HepG2 (cell line): ENCODE measurements around the gene PTPRH. TPM values are rescaled to one million over a fixed set of nuclear protein-coding genes. Genes with fewer than 3 reads are reported as not detected.
A peak's percentile ranks its signal among the peaks of the same experiment; 100 is the strongest.

Source experiments
- GFI1 ChIP-seq: sonication (generic); formaldehyde crosslinking; IDR thresholded peaks from 2 replicates; pipeline ENCODE4 v1.5.0; 2020; ENCODE audit warnings: missing genetic modification reagents, mild to moderate bottlenecking, borderline replicate concordance
- JUND ChIP-seq: sonication (generic); formaldehyde crosslinking; IDR thresholded peaks from 2 replicates; pipeline ENCODE4 v1.8.0; 2022; ENCODE audit warnings: mild to moderate bottlenecking, missing genetic modification reagents
- KLF13 ChIP-seq: sonication (generic); formaldehyde crosslinking; IDR thresholded peaks from 2 replicates; pipeline ENCODE4 v1.4.0; 2020; ENCODE audit warnings: mild to moderate bottlenecking, missing genetic modification reagents
- MYPOP ChIP-seq: sonication (generic); formaldehyde crosslinking; IDR thresholded peaks from 2 replicates; pipeline ENCODE4 v1.8.1; 2023; ENCODE audit warnings: mild to moderate bottlenecking, moderate library complexity, missing genetic modification reagents
- RAD21 ChIP-seq: fragments of 450-650 bp; formaldehyde crosslinking; IDR thresholded peaks from 2 replicates; pipeline ENCODE4 v1.5.0; 2020; ENCODE audit warnings: mild to moderate bottlenecking
- REPIN1 ChIP-seq: sonication (generic); formaldehyde crosslinking; IDR thresholded peaks from 2 replicates; pipeline ENCODE4 v1.8.0; 2022; ENCODE audit warnings: missing genetic modification reagents, low read depth, mild to moderate bottlenecking, borderline replicate concordance
- SMAD1 ChIP-seq: sonication (generic); formaldehyde crosslinking; IDR thresholded peaks from 2 replicates; pipeline ENCODE4 v1.4.0; 2020; ENCODE audit warnings: missing genetic modification reagents, low read depth, mild to moderate bottlenecking, borderline replicate concordance
- SP1 ChIP-seq, 2 experiments: fragments of 450-650 bp in 1 of 2; sonication (generic) in 1 of 2; formaldehyde crosslinking in 1 of 2; IDR thresholded peaks; 2 replicates each; pipeline versions ENCODE4 v1.4.0 to v1.6.1; 2016 to 2020; ENCODE audit warnings: missing genetic modification reagents in 1 of 2
- SRY ChIP-seq: sonication (generic); formaldehyde crosslinking; IDR thresholded peaks from 2 replicates; pipeline ENCODE4 v1.8.0; 2022; ENCODE audit warnings: mild to moderate bottlenecking, missing genetic modification reagents
- SSRP1 ChIP-seq: IDR thresholded peaks from 2 replicates; pipeline ENCODE4 v1.6.1; 2016; ENCODE audit warnings: control low read depth
- WIZ ChIP-seq: sonication (generic); formaldehyde crosslinking; IDR thresholded peaks from 2 replicates; pipeline ENCODE4 v1.5.1; 2020; ENCODE audit warnings: mild to moderate bottlenecking, missing genetic modification reagents
- ZNF253 ChIP-seq: sonication (generic); formaldehyde crosslinking; IDR thresholded peaks from 2 replicates; pipeline ENCODE4 v1.8.0; 2022; ENCODE audit warnings: mild to moderate bottlenecking, missing genetic modification reagents, borderline replicate concordance
- ZNF776 ChIP-seq: sonication (generic); formaldehyde crosslinking; IDR thresholded peaks from 2 replicates; pipeline ENCODE4 v1.4.0; 2020; ENCODE audit warnings: mild to moderate bottlenecking, missing genetic modification reagents
- ZNF790 ChIP-seq: sonication (generic); formaldehyde crosslinking; IDR thresholded peaks from 2 replicates; pipeline ENCODE4 v1.8.0; 2022; ENCODE audit warnings: missing genetic modification reagents, mild to moderate bottlenecking, borderline replicate concordance
- polyA plus RNA-seq, 8 experiments: library from polyadenylated mRNA; depleted of rRNA in 3 of 8; stranded (reverse) in 7 of 8; unstranded in 1 of 8; fragments of >200 nt; fragmentation: Illumina TruSeq in 4 of 8; extraction: Trizol in 4 of 8; gene quantifications; 2 replicates each; pipeline versions ENCODE4 v1.2.1 to v1.2.3, GENCODE V29; 2011 to 2016; ENCODE audit warnings: low read depth in 4 of 8, missing spikeins in 1 of 8, mixed read lengths in 1 of 8; ENCODE audit not compliant: insufficient read depth in 1 of 8
- total RNA-seq, 5 experiments: library from RNA; depleted of rRNA; stranded (reverse); fragments of >200 nt; fragmentation: Illumina TruSeq; extraction: Trizol; gene quantifications; 2 replicates each; pipeline ENCODE4 v1.2.3, GENCODE V29; 2016; ENCODE audit warnings: low read depth in 1 of 5
- TF ChIP-seq, protein P1 (sequence below): sonication (generic); formaldehyde crosslinking; IDR thresholded peaks from 2 replicates; pipeline ENCODE4 v1.4.0; 2020; ENCODE audit warnings: missing genetic modification reagents

PTPRH gene
- total and polyA plus RNA-seq, 2 of the 13 experiments (the other 11 are each of a cell fraction or from before 2014, with no cell fraction given): 14.7 to 125 TPM

DNA sequence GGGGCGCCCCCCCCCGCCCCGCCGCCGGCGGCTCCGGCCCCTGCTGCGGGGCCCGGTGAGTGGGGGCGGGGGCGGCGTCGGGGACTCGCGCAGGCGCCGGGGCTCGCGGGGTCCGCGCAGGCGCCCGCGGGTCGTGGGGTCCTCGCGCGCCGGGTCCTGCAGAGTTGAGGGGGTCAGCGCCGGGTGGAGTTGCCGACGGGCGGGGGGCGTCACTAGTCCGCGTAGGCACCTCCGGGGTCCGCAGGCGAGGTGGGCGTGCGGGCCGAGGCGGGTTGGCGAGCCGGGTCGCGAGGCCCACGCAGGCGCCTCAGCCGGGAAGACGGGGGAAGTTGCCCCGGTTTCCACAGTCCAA is 49.2 kb upstream of the PTPRH start (continued):
- TF ChIP-seq SRY: 0 out of 2 replicates have a peak, but pooled peaks have one; percentile 23
- no peak for TF ChIP-seq SP1 (IDR thresholded peaks at IDR 0.05)
- no peak for TF ChIP-seq SP1 (CRISPR knock-in tag; IDR thresholded peaks at IDR 0.05)
- TF ChIP-seq WIZ (CRISPR knock-in tag): no peak
- no peak for TF ChIP-seq SSRP1
- TF ChIP-seq ZNF790 (CRISPR knock-in tag): no peak
- no peak for TF ChIP-seq REPIN1 (CRISPR knock-in tag)
- TF ChIP-seq JUND: no peak
- TF ChIP-seq, protein P1, sequence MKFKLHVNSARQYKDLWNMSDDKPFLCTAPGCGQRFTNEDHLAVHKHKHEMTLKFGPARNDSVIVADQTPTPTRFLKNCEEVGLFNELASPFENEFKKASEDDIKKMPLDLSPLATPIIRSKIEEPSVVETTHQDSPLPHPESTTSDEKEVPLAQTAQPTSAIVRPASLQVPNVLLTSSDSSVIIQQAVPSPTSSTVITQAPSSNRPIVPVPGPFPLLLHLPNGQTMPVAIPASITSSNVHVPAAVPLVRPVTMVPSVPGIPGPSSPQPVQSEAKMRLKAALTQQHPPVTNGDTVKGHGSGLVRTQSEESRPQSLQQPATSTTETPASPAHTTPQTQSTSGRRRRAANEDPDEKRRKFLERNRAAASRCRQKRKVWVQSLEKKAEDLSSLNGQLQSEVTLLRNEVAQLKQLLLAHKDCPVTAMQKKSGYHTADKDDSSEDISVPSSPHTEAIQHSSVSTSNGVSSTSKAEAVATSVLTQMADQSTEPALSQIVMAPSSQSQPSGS (CRISPR knock-in tag): no peak
- 0 out of 2 replicates have a peak, but pooled peaks have one; percentile 26 for TF ChIP-seq ZNF253 (CRISPR knock-in tag)
- TF ChIP-seq ZNF776 (CRISPR knock-in tag): 0 out of 2 replicates have a peak, but pooled peaks have one; percentile 31
- TF ChIP-seq SMAD1 (CRISPR knock-in tag): no peak
- peak; percentile 17; the same call in 1 of the 2 replicates for TF ChIP-seq RAD21 (CRISPR knock-in tag)
- 0 out of 2 replicates have a peak, but pooled peaks have one; percentile 5 for TF ChIP-seq GFI1 (CRISPR knock-in tag)
- TF ChIP-seq KLF13 (CRISPR knock-in tag): no peak
- no peak for TF ChIP-seq MYPOP (CRISPR knock-in tag)
